CD14-positive monocyte (primary cell): Measurements from ENCODE around the gene PDLIM7. TPM values are rescaled to one million over a fixed set of nuclear protein-coding genes. Genes with fewer than 3 reads are reported as not detected.

Experiments used
- DNase-seq, 3 donors: peaks; one replicate each; pipeline ENCODE4 v3.0.0-alpha.2; 2011 to 2022
- H2AFZ ChIP-seq: 2 replicates; pipeline ENCODE4 v1.6.0; 2012; ENCODE audit warnings: mild to moderate bottlenecking, low read depth, low read length, inconsistent platforms; ENCODE audit not compliant: insufficient read depth, poor library complexity, severe bottlenecking
- H3K27ac ChIP-seq, 2 donors: 1 replicate in 1 of 2; 2 replicates in 1 of 2; pipeline ENCODE4 v1.5.1; 2012 to 2013; ENCODE audit warnings: low read length in 2 of 2, control low read depth in 1 of 2, inconsistent platforms in 1 of 2, low read depth in 1 of 2, mild to moderate bottlenecking in 1 of 2
- H3K27me3 ChIP-seq, 2 donors: one replicate each; pipeline versions ENCODE4 v1.6.0 to v1.6.1; 2011 to 2013; ENCODE audit warnings: low read length in 2 of 2; ENCODE audit not compliant: control insufficient read depth in 2 of 2, insufficient read depth in 2 of 2
- H3K36me3 ChIP-seq, 2 donors: replicated peaks in 1 of 2; 1 replicate in 1 of 2; 2 replicates in 1 of 2; pipeline versions ENCODE4 v1.5.1 to v1.6.1; 2012 to 2013; ENCODE audit warnings: low read length in 2 of 2, control low read depth in 1 of 2, inconsistent platforms in 1 of 2, mild to moderate bottlenecking in 1 of 2; ENCODE audit not compliant: insufficient read depth in 2 of 2, control insufficient read depth in 1 of 2
- H3K4me1 ChIP-seq, 2 donors: 1 replicate in 1 of 2; 2 replicates in 1 of 2; pipeline versions ENCODE4 v1.5.1 to v1.6.1; 2012 to 2013; ENCODE audit warnings: low read length in 2 of 2, control low read depth in 1 of 2, inconsistent platforms in 1 of 2, mild to moderate bottlenecking in 1 of 2, moderate library complexity in 1 of 2; ENCODE audit not compliant: insufficient read depth in 2 of 2, control insufficient read depth in 1 of 2
- H3K4me2 ChIP-seq: replicated peaks from 2 replicates; pipeline ENCODE3; 2012; ENCODE audit warnings: low read length, moderate library complexity, mild to moderate bottlenecking; ENCODE audit not compliant: poor library complexity, severe bottlenecking; ENCODE audit errors: extremely low read depth
- H3K4me3 ChIP-seq, 3 experiments: fragments of 200-600 bp in 1 of 3; sonication (generic) in 1 of 3; replicated peaks in 1 of 3; 1 replicate in 2 of 3; 2 replicates in 1 of 3; pipeline ENCODE4 v1.5.1; 2011 to 2013; ENCODE audit warnings: low read length in 3 of 3, mild to moderate bottlenecking in 3 of 3, control low read depth in 2 of 3, low read depth in 2 of 3, inconsistent platforms in 1 of 3, moderate library complexity in 1 of 3
- H3K79me2 ChIP-seq: 2 replicates; pipeline ENCODE4 v1.6.0; 2012; ENCODE audit warnings: mild to moderate bottlenecking, control low read depth, inconsistent platforms, low read length, moderate library complexity; ENCODE audit not compliant: insufficient read depth
- H3K9ac ChIP-seq: 2 replicates; pipeline ENCODE4 v1.6.0; 2017; ENCODE audit warnings: low read length, mild to moderate bottlenecking; ENCODE audit not compliant: insufficient read depth, poor library complexity, severe bottlenecking
- H3K9me3 ChIP-seq, 2 donors: replicated peaks in 1 of 2; 1 replicate in 1 of 2; 2 replicates in 1 of 2; pipeline versions ENCODE4 v1.5.1 to v1.6.1; 2012 to 2013; ENCODE audit warnings: low read length in 2 of 2, control low read depth in 1 of 2; ENCODE audit not compliant: control insufficient read depth in 1 of 2, insufficient read depth in 1 of 2
- H4K20me1 ChIP-seq: 2 replicates; pipeline ENCODE4 v1.6.0; 2012; ENCODE audit warnings: mild to moderate bottlenecking, low read length, control low read depth, moderate library complexity; ENCODE audit not compliant: insufficient read depth
- H3K27ac Mint-ChIP-seq, 7 donors: one replicate each; pipeline ENCODE4 v1.8.0; 2020; ENCODE audit warnings: mild to moderate bottlenecking in 7 of 7, mixed read lengths in 7 of 7, moderate library complexity in 6 of 7, inconsistent platforms in 2 of 7
- H3K27me3 Mint-ChIP-seq, 3 donors: one replicate each; pipeline ENCODE4 v1.8.0; 2021 to 2022; ENCODE audit warnings: low read depth in 3 of 3, mild to moderate bottlenecking in 3 of 3, mixed read lengths in 3 of 3, moderate library complexity in 3 of 3, inconsistent platforms in 1 of 3
- H3K36me3 Mint-ChIP-seq, 2 donors: one replicate each; pipeline ENCODE4 v1.8.0; 2020; ENCODE audit warnings: mixed read lengths in 2 of 2, inconsistent platforms in 1 of 2, mild to moderate bottlenecking in 1 of 2
- H3K4me1 Mint-ChIP-seq: one replicate; pipeline ENCODE4 v1.8.0; 2020; ENCODE audit warnings: mild to moderate bottlenecking, mixed read lengths
- H3K4me3 Mint-ChIP-seq, 2 donors: one replicate each; pipeline ENCODE4 v1.8.0; 2020; ENCODE audit warnings: mild to moderate bottlenecking in 2 of 2, mixed read lengths in 2 of 2, moderate library complexity in 1 of 2
- H3K9me3 Mint-ChIP-seq, 7 donors: one replicate each; pipeline ENCODE4 v1.8.0; 2020 to 2022; ENCODE audit warnings: mixed read lengths in 7 of 7, mild to moderate bottlenecking in 6 of 7, moderate library complexity in 6 of 7, inconsistent platforms in 2 of 7
- WGBS: methylation state at CpG from one replicate; pipeline ENCODE4 v1.1.5; 2013; ENCODE audit warnings: missing lambda C conversion rate; ENCODE audit not compliant: insufficient coverage; 5-methylcytosine and 5-hydroxymethylcytosine counted together
- intact Hi-C, 2 donors: fragments of 100-400 bp; cut with micrococcal nuclease; formaldehyde crosslinking; loops; one replicate each; pipeline versions ENCODE4 v1.15.0 to v1.15.1; 2023
- polyA plus RNA-seq, 3 donors: library from polyadenylated mRNA; depleted of rRNA in 1 of 3; unstranded in 2 of 3; stranded (reverse) in 1 of 3; fragments of 300-500 nt in 2 of 3; fragments of >200 nt in 1 of 3; fragmentation: Illumina TruSeq in 2 of 3; gene quantifications; 1 replicate in 2 of 3; 2 replicates in 1 of 3; pipeline ENCODE4 v1.2.3, GENCODE V29; 2012 to 2021
- TF ChIP-seq, protein P1 (sequence below): fragments of 200-600 bp; IDR thresholded peaks from one replicate; pipeline ENCODE4 v1.8.0; 2022; ENCODE audit warnings: antibody characterized with exemption, mild to moderate bottlenecking

The PDLIM7 gene
- polyA plus RNA-seq, 3 donors, result 21.6 to 126 (median 27.2) TPM

DNA sequence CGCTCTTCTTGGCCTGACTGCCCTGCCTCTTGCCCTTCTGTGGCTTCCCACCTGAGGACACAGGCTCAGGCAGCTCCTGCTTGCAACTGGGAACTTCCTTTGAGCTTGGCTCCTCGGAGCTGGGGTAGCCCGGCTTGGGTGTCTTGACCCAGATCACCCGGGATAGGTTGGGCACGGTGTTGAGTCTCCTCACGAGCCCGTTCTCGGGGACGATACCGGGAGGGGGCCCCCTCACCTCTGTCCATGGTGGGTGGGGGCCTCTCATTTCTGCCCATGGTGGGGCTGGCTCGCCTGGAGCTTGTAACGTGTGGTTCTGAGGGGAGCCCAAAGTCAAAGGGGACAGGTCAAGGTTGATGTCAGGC is 27.1 kb upstream of the PDLIM7 start:
- peaks cover 87 to 93% of the 10 kb centered on the region in 2 donors for H3K36me3 ChIP-seq
- no peaks in the 10 kb centered on the region for H3K4me1 Mint-ChIP-seq
- no peaks in the 10 kb centered on the region for H3K27me3 ChIP-seq
- no peak overlapping the region for H3K4me2 ChIP-seq
- peaks cover 42% of the 10 kb centered on the region for H4K20me1 ChIP-seq
- TF ChIP-seq, protein P1, sequence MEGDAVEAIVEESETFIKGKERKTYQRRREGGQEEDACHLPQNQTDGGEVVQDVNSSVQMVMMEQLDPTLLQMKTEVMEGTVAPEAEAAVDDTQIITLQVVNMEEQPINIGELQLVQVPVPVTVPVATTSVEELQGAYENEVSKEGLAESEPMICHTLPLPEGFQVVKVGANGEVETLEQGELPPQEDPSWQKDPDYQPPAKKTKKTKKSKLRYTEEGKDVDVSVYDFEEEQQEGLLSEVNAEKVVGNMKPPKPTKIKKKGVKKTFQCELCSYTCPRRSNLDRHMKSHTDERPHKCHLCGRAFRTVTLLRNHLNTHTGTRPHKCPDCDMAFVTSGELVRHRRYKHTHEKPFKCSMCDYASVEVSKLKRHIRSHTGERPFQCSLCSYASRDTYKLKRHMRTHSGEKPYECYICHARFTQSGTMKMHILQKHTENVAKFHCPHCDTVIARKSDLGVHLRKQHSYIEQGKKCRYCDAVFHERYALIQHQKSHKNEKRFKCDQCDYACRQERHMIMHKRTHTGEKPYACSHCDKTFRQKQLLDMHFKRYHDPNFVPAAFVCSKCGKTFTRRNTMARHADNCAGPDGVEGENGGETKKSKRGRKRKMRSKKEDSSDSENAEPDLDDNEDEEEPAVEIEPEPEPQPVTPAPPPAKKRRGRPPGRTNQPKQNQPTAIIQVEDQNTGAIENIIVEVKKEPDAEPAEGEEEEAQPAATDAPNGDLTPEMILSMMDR, result no peak
- H3K36me3 Mint-ChIP-seq, result peaks cover 47 to 54% of the 10 kb centered on the region in 2 donors
- no peak for DNase-seq
- H2AFZ ChIP-seq, result no peak overlapping the region
- H3K27me3 Mint-ChIP-seq, result peaks cover 0 to 2% (median 0%) of the 10 kb centered on the region in 3 donors
- no peaks in the 10 kb centered on the region for H3K9me3 ChIP-seq
- intact Hi-C loops, result no loop called here
- H3K4me3 Mint-ChIP-seq, result no peak overlapping the region
- no peak overlapping the region for H3K4me3 ChIP-seq
- no peak overlapping the region for H3K27ac Mint-ChIP-seq
- no peak overlapping the region for H3K27ac ChIP-seq
- no peak overlapping the region for H3K9ac ChIP-seq
- peaks cover 4% of the 10 kb centered on the region for H3K79me2 ChIP-seq
- H3K9me3 Mint-ChIP-seq, result no peaks in the 10 kb centered on the region
- no peaks in the 10 kb centered on the region for H3K4me1 ChIP-seq
- WGBS, result 98% methylated on average over 12 of the region's 12 CpGs

GRCh38 chr5:177523711-177524538 is 26.5 kb upstream of the PDLIM7 start:
- no peak for DNase-seq
- peaks cover 84 to 93% of the 10 kb centered on the region in 2 donors for H3K36me3 ChIP-seq
- peaks cover 0 to 2% (median 0%) of the 10 kb centered on the region in 3 donors for H3K27me3 Mint-ChIP-seq
- H3K4me2 ChIP-seq, result no peak overlapping the region
- H3K4me3 ChIP-seq, result no peak overlapping the region
- intact Hi-C loops, result no loop called here
- H2AFZ ChIP-seq, result no peak overlapping the region
- H3K4me1 ChIP-seq, result peaks cover 0 to 5% of the 10 kb centered on the region in 2 donors
- TF ChIP-seq, protein P1, result no peak
- H3K4me1 Mint-ChIP-seq, result peaks cover 4% of the 10 kb centered on the region
- no peaks in the 10 kb centered on the region for H3K9me3 Mint-ChIP-seq
- H3K9ac ChIP-seq, result no peak overlapping the region
- peak overlapping the region in 1 of 7 donors; percentile 70 for H3K27ac Mint-ChIP-seq
- H3K4me3 Mint-ChIP-seq, result no peak overlapping the region
- peaks cover 51 to 59% of the 10 kb centered on the region in 2 donors for H3K36me3 Mint-ChIP-seq
- no peak overlapping the region for H3K27ac ChIP-seq
- WGBS, result 98% methylated on average over 17 of the region's 19 CpGs
- peaks cover 39% of the 10 kb centered on the region for H4K20me1 ChIP-seq
- no peaks in the 10 kb centered on the region for H3K27me3 ChIP-seq
- no peaks in the 10 kb centered on the region for H3K9me3 ChIP-seq
- peaks cover 4% of the 10 kb centered on the region for H3K79me2 ChIP-seq
